Neuron (in vitro differentiated cells): ENCODE data around the gene PPM1M.

Experiments
- H2AFZ ChIP-seq: one replicate; pipeline ENCODE4 v1.6.1; 2013; ENCODE audit warnings: low read depth, mild to moderate bottlenecking, inconsistent platforms, low read length, moderate library complexity
- H3K27me3 ChIP-seq: one replicate; pipeline ENCODE4 v1.6.1; 2013; ENCODE audit warnings: low read length; ENCODE audit not compliant: insufficient read depth
- H3K36me3 ChIP-seq: one replicate; pipeline ENCODE4 v1.6.1; 2013; ENCODE audit warnings: low read length; ENCODE audit not compliant: insufficient read depth
- H3K4me1 ChIP-seq: one replicate; pipeline ENCODE4 v1.6.1; 2013; ENCODE audit warnings: low read length; ENCODE audit not compliant: insufficient read depth
- H3K4me3 ChIP-seq: 2 replicates; pipeline ENCODE4 v1.5.1; 2013; ENCODE audit warnings: mild to moderate bottlenecking, low read length, moderate library complexity
- H3K9me3 ChIP-seq: one replicate; pipeline ENCODE4 v1.6.1; 2013; ENCODE audit warnings: low read length

Gene PPM1M

GRCh38 chr3:52218937-52219650 is 26.5 kb upstream of the PPM1M start:
- no peak overlapping the region for H3K4me3 ChIP-seq
- H3K36me3 ChIP-seq, result peaks cover 17% of the 10 kb centered on the region
- H3K27me3 ChIP-seq, result no peaks in the 10 kb centered on the region
- peaks cover 12% of the 10 kb centered on the region for H3K4me1 ChIP-seq
- H3K9me3 ChIP-seq, result no peaks in the 10 kb centered on the region
- H2AFZ ChIP-seq, result peak overlapping the region; percentile 42

- Histone ChIP-seq H3K27me3 (no peaks in the 10 kb centered on the region), H3K36me3 (peaks cover 3% of the 10 kb centered on the region), H3K4me1 (peaks cover 12% of the 10 kb centered on the region), H3K4me3 (no peak overlapping the region), H2AFZ (no peak overlapping the region), H3K9me3 (no peaks in the 10 kb centered on the region)
Observed at GRCh38 chr3:52220380-52221026, 25.1 kb upstream of the PPM1M start.

GRCh38 chr3:52221141-52221562 is 24.4 kb upstream of the PPM1M start:
- Histone ChIP-seq H3K4me3 (no peak overlapping the region), H2AFZ (no peak overlapping the region), H3K9me3 (no peaks in the 10 kb centered on the region), H3K4me1 (peaks cover 12% of the 10 kb centered on the region), H3K27me3 (no peaks in the 10 kb centered on the region), H3K36me3 (no peaks in the 10 kb centered on the region)

- Histone ChIP-seq H3K36me3 (no peaks in the 10 kb centered on the region), H2AFZ (no peak overlapping the region), H3K4me3 (no peak overlapping the region), H3K27me3 (no peaks in the 10 kb centered on the region), H3K4me1 (peaks cover 12% of the 10 kb centered on the region), H3K9me3 (no peaks in the 10 kb centered on the region)
Observed at GRCh38 chr3:52221563-52222318, 23.8 kb upstream of the PPM1M start.

GRCh38 chr3:52222319-52223221 is 23.0 kb upstream of the PPM1M start:
- H2AFZ ChIP-seq, result no peak overlapping the region
- H3K36me3 ChIP-seq, result no peaks in the 10 kb centered on the region
- H3K4me3 ChIP-seq, result no peak overlapping the region
- peaks cover 12% of the 10 kb centered on the region for H3K4me1 ChIP-seq
- no peaks in the 10 kb centered on the region for H3K27me3 ChIP-seq
- no peaks in the 10 kb centered on the region for H3K9me3 ChIP-seq

GRCh38 chr3:52223449-52224408 is 21.8 kb upstream of the PPM1M start:
- Histone ChIP-seq H3K27me3 (no peaks in the 10 kb centered on the region), H3K36me3 (no peaks in the 10 kb centered on the region), H3K4me1 (peaks cover 11% of the 10 kb centered on the region), H3K4me3 (no peak overlapping the region), H3K9me3 (no peaks in the 10 kb centered on the region), H2AFZ (no peak overlapping the region)

- peaks cover 17% of the 10 kb centered on the region for H3K36me3 ChIP-seq
- no peak within 1 kb of the TSS for H3K4me3 ChIP-seq
Observed at GRCh38 chr3:52225452-52226228, 19.9 kb upstream of the PPM1M start, which contains the start of gene TLR9. Gene TLR9 (minus strand): TSS chr3:52225645. CDS start chr3:52225529, 116 bp downstream.

GRCh38 chr3:52226229-52226817 is 19.2 kb upstream of the PPM1M start:
- H3K27me3 ChIP-seq, result no peaks in the 10 kb centered on the region
- no peak overlapping the region for H3K4me3 ChIP-seq
- H3K4me1 ChIP-seq, result no peaks in the 10 kb centered on the region
- H3K9me3 ChIP-seq, result no peaks in the 10 kb centered on the region
- peaks cover 23% of the 10 kb centered on the region for H3K36me3 ChIP-seq
- no peak overlapping the region for H2AFZ ChIP-seq

More at GRCh38 chr3:52225452-52226228, 19.9 kb upstream of the PPM1M start, which contains the start of gene TLR9:
- Histone ChIP-seq H3K27me3 (no peaks in the 10 kb centered on the region), H3K4me1 (no peaks in the 10 kb centered on the region), H2AFZ (no peak within 1 kb of the TSS), H3K9me3 (no peaks in the 10 kb centered on the region)

GRCh38 chr3:52227117-52227516 is 18.4 kb upstream of the PPM1M start:
- H3K4me3 ChIP-seq, result no peak overlapping the region
- peaks cover 24% of the 10 kb centered on the region for H3K36me3 ChIP-seq
- H3K27me3 ChIP-seq, result no peaks in the 10 kb centered on the region
- no peak overlapping the region for H2AFZ ChIP-seq
- no peaks in the 10 kb centered on the region for H3K9me3 ChIP-seq
- no peaks in the 10 kb centered on the region for H3K4me1 ChIP-seq

GRCh38 chr3:52227766-52228165 is 17.8 kb upstream of the PPM1M start:
- H2AFZ ChIP-seq, result no peak overlapping the region
- H3K36me3 ChIP-seq, result peaks cover 24% of the 10 kb centered on the region
- no peaks in the 10 kb centered on the region for H3K27me3 ChIP-seq
- H3K4me1 ChIP-seq, result no peaks in the 10 kb centered on the region
- no peak overlapping the region for H3K4me3 ChIP-seq
- no peaks in the 10 kb centered on the region for H3K9me3 ChIP-seq

GRCh38 chr3:52228266-52228665 is 17.3 kb upstream of the PPM1M start:
- no peaks in the 10 kb centered on the region for H3K9me3 ChIP-seq
- H2AFZ ChIP-seq, result no peak overlapping the region
- H3K27me3 ChIP-seq, result no peaks in the 10 kb centered on the region
- no peaks in the 10 kb centered on the region for H3K4me1 ChIP-seq
- H3K36me3 ChIP-seq, result peaks cover 24% of the 10 kb centered on the region
- H3K4me3 ChIP-seq, result no peak overlapping the region
